Lower leg skin (tissue), 3 donors: ENCODE measurements around the gene GNAS-AS1.

Experiments
- POLR2A ChIP-seq, 2 donors: fragments of 450-650 bp; IDR thresholded peaks; one replicate each; pipeline ENCODE4 v1.6.1; 2016 to 2017; ENCODE audit warnings: antibody characterized with exemption in 2 of 2, mild to moderate bottlenecking in 1 of 2, moderate library complexity in 1 of 2
- TF ChIP-seq, protein P1 (sequence below), 3 donors: fragments of 450-650 bp; IDR thresholded peaks; one replicate each; pipeline ENCODE4 v1.5.1; 2016; ENCODE audit warnings: antibody characterized with exemption in 3 of 3, mild to moderate bottlenecking in 3 of 3, moderate library complexity in 2 of 3

DNA sequence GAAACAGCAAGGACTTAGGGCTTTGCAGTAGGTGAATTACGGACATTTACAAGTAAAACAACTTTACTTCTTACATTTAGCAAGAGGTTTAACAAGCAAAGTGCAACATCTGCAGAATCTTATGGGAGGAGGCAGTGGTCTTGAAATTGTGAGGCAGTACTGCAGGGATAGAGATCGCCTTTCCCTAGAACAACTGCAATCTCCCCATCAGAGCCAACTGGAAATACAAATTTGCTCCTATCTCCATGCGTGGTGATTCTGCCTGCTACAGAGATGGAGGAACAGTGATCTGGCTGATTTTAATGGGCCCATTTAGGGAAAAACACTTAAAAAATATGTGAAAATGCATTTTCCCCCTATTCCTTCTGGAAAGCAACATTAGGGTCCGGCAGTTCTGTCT, 27.7 kb upstream of the GNAS-AS1 start:
- TF ChIP-seq, protein P1, sequence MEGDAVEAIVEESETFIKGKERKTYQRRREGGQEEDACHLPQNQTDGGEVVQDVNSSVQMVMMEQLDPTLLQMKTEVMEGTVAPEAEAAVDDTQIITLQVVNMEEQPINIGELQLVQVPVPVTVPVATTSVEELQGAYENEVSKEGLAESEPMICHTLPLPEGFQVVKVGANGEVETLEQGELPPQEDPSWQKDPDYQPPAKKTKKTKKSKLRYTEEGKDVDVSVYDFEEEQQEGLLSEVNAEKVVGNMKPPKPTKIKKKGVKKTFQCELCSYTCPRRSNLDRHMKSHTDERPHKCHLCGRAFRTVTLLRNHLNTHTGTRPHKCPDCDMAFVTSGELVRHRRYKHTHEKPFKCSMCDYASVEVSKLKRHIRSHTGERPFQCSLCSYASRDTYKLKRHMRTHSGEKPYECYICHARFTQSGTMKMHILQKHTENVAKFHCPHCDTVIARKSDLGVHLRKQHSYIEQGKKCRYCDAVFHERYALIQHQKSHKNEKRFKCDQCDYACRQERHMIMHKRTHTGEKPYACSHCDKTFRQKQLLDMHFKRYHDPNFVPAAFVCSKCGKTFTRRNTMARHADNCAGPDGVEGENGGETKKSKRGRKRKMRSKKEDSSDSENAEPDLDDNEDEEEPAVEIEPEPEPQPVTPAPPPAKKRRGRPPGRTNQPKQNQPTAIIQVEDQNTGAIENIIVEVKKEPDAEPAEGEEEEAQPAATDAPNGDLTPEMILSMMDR (IDR thresholded peaks at IDR 0.05): no peak
- TF ChIP-seq POLR2A (IDR thresholded peaks at IDR 0.05): no peak
